ENCODE measurements around the gene LEP. TPM values are rescaled to one million over a fixed set of nuclear protein-coding genes. Genes with fewer than 3 reads are reported as not detected.

The LEP gene
- total and polyA plus RNA-seq, 9 of the 15 experiments (the other 6 are each of a cell fraction or from before 2014, with no cell fraction given), result not detected

DNA sequence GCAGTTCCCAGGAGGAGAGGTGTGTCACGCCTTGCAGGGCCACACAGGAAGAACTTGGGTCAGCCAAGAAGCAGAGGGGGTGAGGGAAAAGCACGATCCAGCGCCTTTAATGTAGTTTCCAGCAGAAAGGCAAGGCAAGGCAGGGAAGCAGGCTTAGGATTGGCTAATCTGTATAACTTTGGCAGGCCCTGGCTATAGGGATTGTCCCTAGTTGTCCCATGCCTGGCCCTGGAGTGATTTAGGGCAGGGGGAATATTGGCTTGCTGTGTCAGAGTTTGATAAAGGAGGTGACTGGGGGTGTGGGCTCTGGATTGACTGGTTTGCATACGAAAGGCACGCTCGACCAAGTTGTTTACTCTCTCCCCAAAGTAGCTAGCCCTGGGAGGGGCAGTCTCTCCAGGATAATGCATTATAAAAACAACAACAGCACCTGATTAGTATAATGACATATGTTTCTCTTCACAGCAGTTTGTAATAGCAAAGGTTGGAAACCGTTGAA, 58.1 kb downstream of the LEP start:
- H3K27ac ChIP-seq (ENCODE audit: extremely low read depth, low read depth, low read length), result no peak overlapping the region
- WGBS (ENCODE audit: insufficient coverage, low coverage, missing lambda C conversion rate), result 27% methylated on average over 7 of the region's 7 CpGs
- H3K4me2 ChIP-seq (ENCODE audit: insufficient read depth, low read length), result no peak overlapping the region
- peaks cover 2 to 4% of the 10 kb centered on the region in 2 experiments; a peak in 2 of 5 replicates for H3K4me1 ChIP-seq (replicated peaks in 1 of 2; ENCODE audit: control insufficient read depth in 2 of 2, insufficient read depth in 2 of 2, low read length in 2 of 2)
- ATAC-seq, result peak; percentile 31
- H3K9me1 ChIP-seq (ENCODE audit: control insufficient read depth, insufficient read depth, low read length), result no peaks in the 10 kb centered on the region
- no peaks in the 10 kb centered on the region for H4K20me1 ChIP-seq (replicated peaks; ENCODE audit: control insufficient read depth, insufficient read depth, low read length)
- no peak for FAIRE-seq
- H2AFZ ChIP-seq (ENCODE audit: low read depth, low read length), result no peak overlapping the region
- no TSS peak for BruUV-seq (replicated peaks)
- no peaks in the 10 kb centered on the region for H3K27me3 ChIP-seq (ENCODE audit: control insufficient read depth in 2 of 2, insufficient read depth in 2 of 2, low read length in 2 of 2)
- in situ Hi-C loops (cut with MboI), result no loop called here
- POLR2A ChIA-PET, result interaction anchor here (0.6 kb wide), 2 partner anchors 10 to 244 kb away, joined by 3 to 4 read pairs; no protein-coding TSS in a partner anchor
- CTCF ChIA-PET (ENCODE audit: low intra/inter-chr PET ratio), result no interaction called here
- DNase-seq (ENCODE audit: extremely low read depth in 1 of 4, low spot score in 3 of 4), result no peak
- intact Hi-C loops (cut with micrococcal nuclease), result no loop called here
- peaks cover 17% of the 10 kb centered on the region; the same call in 2 of the 3 replicates for H3K36me3 ChIP-seq (ENCODE audit: control insufficient read depth, insufficient read depth, low read length)
- no peak overlapping the region for H3K4me3 ChIP-seq
- H3K9me3 ChIP-seq (replicated peaks; ENCODE audit: control insufficient read depth, insufficient read depth, low read depth, low read length), result no peaks in the 10 kb centered on the region
- H3K9ac ChIP-seq (ENCODE audit: insufficient read depth in 1 of 2, low read depth in 2 of 2, low read length in 2 of 2), result peak overlapping the region in 1 of 2 experiments; percentile 23; a peak in 1 of 4 replicates
- H3K79me2 ChIP-seq (ENCODE audit: control insufficient read depth, insufficient read depth, low read length), result no peaks in the 10 kb centered on the region
- TF ChIP-seq ARID2 (IDR thresholded peaks at IDR 0.05), result no peak
- TF ChIP-seq, protein P1, sequence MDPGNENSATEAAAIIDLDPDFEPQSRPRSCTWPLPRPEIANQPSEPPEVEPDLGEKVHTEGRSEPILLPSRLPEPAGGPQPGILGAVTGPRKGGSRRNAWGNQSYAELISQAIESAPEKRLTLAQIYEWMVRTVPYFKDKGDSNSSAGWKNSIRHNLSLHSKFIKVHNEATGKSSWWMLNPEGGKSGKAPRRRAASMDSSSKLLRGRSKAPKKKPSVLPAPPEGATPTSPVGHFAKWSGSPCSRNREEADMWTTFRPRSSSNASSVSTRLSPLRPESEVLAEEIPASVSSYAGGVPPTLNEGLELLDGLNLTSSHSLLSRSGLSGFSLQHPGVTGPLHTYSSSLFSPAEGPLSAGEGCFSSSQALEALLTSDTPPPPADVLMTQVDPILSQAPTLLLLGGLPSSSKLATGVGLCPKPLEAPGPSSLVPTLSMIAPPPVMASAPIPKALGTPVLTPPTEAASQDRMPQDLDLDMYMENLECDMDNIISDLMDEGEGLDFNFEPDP (CRISPR knock-in tag; IDR thresholded peaks at IDR 0.05), result no peak
- no peak for TF ChIP-seq CHD1 (IDR thresholded peaks at IDR 0.05; ENCODE audit: low read length)
- no peak for TF ChIP-seq ZNF407 (IDR thresholded peaks at IDR 0.05; ENCODE audit: low read depth)
- TF ChIP-seq, protein P2, sequence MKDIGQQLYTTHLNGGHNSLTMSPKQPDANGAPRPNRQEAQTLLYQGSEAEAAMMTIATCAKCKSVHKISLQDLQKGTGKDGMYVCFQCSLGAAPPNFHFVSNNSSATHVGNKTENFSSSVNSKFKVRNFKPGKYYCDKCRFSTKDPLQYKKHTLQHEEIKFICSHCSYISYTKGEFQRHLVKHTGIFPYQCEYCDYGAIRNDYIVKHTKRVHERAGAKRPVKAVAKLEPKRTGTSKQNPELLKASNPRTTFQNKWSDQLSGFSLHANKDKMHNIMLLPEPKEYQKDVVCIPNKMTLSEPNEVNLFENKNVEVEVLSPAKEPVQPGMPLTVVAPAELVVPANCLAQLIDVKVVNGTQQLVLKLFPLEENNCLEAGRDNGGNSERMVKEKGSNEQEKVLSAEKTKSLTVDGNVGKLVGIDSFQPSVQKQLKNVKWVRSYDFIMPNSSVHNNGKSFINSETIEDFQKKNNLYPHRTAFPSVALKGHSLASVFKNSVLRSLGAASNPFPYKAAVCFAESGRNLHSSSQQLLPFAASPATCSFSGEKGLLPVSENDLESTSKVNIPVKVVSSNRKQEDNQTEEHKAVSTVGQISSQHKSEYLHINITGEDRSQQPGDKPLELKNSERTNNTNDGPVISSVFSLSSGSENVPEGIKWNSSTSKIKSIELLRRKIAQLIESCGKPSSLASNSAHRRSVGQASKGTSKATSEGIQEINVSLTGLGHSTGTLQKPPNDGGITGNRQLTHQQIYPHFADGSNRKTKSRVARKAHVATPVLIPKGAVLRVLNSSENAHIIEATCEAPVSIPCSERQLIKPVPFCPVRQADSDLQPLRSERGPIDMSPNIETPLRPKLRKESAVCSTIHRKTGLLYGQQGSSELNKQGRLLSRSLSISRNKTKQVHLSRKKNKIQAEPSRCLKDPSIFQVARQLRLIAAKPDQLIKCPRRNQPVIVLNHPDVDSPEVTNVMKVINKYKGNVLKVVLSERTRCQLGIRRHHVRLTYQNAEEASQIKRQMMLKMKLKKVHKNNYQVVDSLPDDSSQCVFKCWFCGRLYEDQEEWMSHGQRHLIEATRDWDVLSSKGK (CRISPR knock-in tag; IDR thresholded peaks at IDR 0.05), result no peak
- no peak for TF ChIP-seq SMC3 (conservative IDR thresholded peaks at IDR 0.05; ENCODE audit: insufficient read depth, low read depth, low read length)
- no peak for TF ChIP-seq SMAD2 (IDR thresholded peaks at IDR 0.05; ENCODE audit: low read depth, low read length)
- TF ChIP-seq ZNF24 (IDR thresholded peaks at IDR 0.05), result no peak
- TF ChIP-seq POLR2AphosphoS2 (IDR thresholded peaks at IDR 0.05; ENCODE audit: low read length), result no peak
- no peak for TF ChIP-seq ASH1L (IDR thresholded peaks at IDR 0.05; ENCODE audit: borderline replicate concordance, low read depth, partially characterized antibody)
